Neural cell (in vitro differentiated cells): Measurements from ENCODE around the gene ZC3H8. TPM values are rescaled to one million over a fixed set of nuclear protein-coding genes. Genes with fewer than 3 reads are reported as not detected.

Experiments used
- H2AFZ ChIP-seq: fragments of 200-600, 300-800 bp; sonication (generic), shearing (Covaris generic); 2 replicates; pipeline ENCODE4 v1.6.0; 2014; ENCODE audit warnings: low read depth, mild to moderate bottlenecking, antibody characterized with exemption, low read length, moderate library complexity
- H3F3A ChIP-seq: fragments of 200-600 bp; shearing (Covaris generic); 2 replicates; pipeline ENCODE4 v1.6.1; 2016; ENCODE audit warnings: mild to moderate bottlenecking, moderate library complexity, mixed read lengths, antibody characterized with exemption, low read length; ENCODE audit not compliant: insufficient read depth, poor library complexity, severe bottlenecking
- H3K27ac ChIP-seq: fragments of 200-600, 300-800 bp; sonication (generic), shearing (Covaris generic); 2 replicates; pipeline ENCODE4 v1.5.1; 2014; ENCODE audit warnings: mild to moderate bottlenecking, low read length, moderate library complexity
- H3K27me3 ChIP-seq: fragments of 300-800, 200-600 bp; sonication (generic), shearing (Covaris generic); 2 replicates; pipeline ENCODE4 v1.6.0; 2014; ENCODE audit warnings: mild to moderate bottlenecking, low read depth, low read length, moderate library complexity; ENCODE audit not compliant: insufficient read depth
- H3K36me3 ChIP-seq: fragments of 300-800, 200-600 bp; sonication (generic), shearing (Covaris generic); 2 replicates; pipeline ENCODE4 v1.5.1; 2014; ENCODE audit warnings: mild to moderate bottlenecking, antibody characterized with exemption, low read length, moderate library complexity; ENCODE audit not compliant: insufficient read depth
- H3K4me2 ChIP-seq: fragments of 300-800, 200-600 bp; sonication (generic), shearing (Covaris generic); 2 replicates; pipeline ENCODE4 v1.6.0; 2014; ENCODE audit warnings: mild to moderate bottlenecking, low read length
- H3K4me3 ChIP-seq: fragments of 300-800, 200-600 bp; sonication (generic), shearing (Covaris generic); 2 replicates; pipeline ENCODE4 v1.5.1; 2014; ENCODE audit warnings: mild to moderate bottlenecking, low read length, moderate library complexity
- H3K79me2 ChIP-seq: fragments of 200-600 bp; shearing (Covaris generic); replicated peaks from 2 replicates; pipeline ENCODE4 v1.6.0; 2014; ENCODE audit warnings: mild to moderate bottlenecking, low read length, moderate library complexity; ENCODE audit not compliant: insufficient read depth
- H3K9ac ChIP-seq: fragments of 300-800, 200-600 bp; sonication (generic), shearing (Covaris generic); 2 replicates; pipeline ENCODE4 v1.6.1; 2016; ENCODE audit warnings: mild to moderate bottlenecking, low read length, mixed read lengths
- H3K9me2 ChIP-seq: fragments of 200-600 bp; shearing (Covaris generic); 2 replicates; pipeline ENCODE4 v1.6.1; 2016; ENCODE audit warnings: mild to moderate bottlenecking, low read length, mixed read lengths; ENCODE audit not compliant: insufficient read depth
- H3K9me3 ChIP-seq: fragments of 200-600, 300-800 bp; sonication (generic), shearing (Covaris generic); 2 replicates; pipeline ENCODE4 v1.6.1; 2016; ENCODE audit warnings: mild to moderate bottlenecking, mixed run types, low read length, moderate library complexity, mixed read lengths
- H4K20me1 ChIP-seq: fragments of 200-600 bp; shearing (Covaris generic); 2 replicates; pipeline ENCODE4 v1.6.1; 2016; ENCODE audit warnings: mild to moderate bottlenecking, mixed run types; ENCODE audit not compliant: insufficient read depth
- EP300 ChIP-seq: fragments of 450-650 bp; conservative IDR thresholded peaks from 2 replicates; pipeline ENCODE4 v1.6.1; 2014; ENCODE audit warnings: antibody characterized with exemption, mild to moderate bottlenecking, moderate library complexity; ENCODE audit not compliant: poor library complexity, severe bottlenecking
- EZH2 ChIP-seq: fragments of 200-600, 300-800 bp; shearing (Covaris generic), sonication (generic); IDR thresholded peaks from 2 replicates; pipeline ENCODE4 v1.6.1; 2014; ENCODE audit warnings: antibody characterized with exemption, low read length, borderline replicate concordance, mild to moderate bottlenecking; ENCODE audit not compliant: insufficient read depth, poor library complexity, severe bottlenecking
- MXI1 ChIP-seq: fragments of 450-650 bp; conservative IDR thresholded peaks from 2 replicates; pipeline ENCODE4 v1.6.1; 2014; ENCODE audit warnings: antibody characterized with exemption, mild to moderate bottlenecking; ENCODE audit not compliant: poor library complexity, severe bottlenecking
- POLR2AphosphoS5 ChIP-seq: IDR thresholded peaks from 2 replicates; pipeline ENCODE4 v1.6.1; 2012
- RAD21 ChIP-seq: fragments of 450-650 bp; conservative IDR thresholded peaks from 2 replicates; pipeline ENCODE4 v1.6.1; 2014; ENCODE audit warnings: antibody characterized with exemption, mild to moderate bottlenecking, moderate library complexity
- SMC3 ChIP-seq: fragments of 450-650 bp; conservative IDR thresholded peaks from 2 replicates; pipeline ENCODE4 v1.6.1; 2014; ENCODE audit warnings: antibody characterized with exemption, mild to moderate bottlenecking, moderate library complexity; ENCODE audit not compliant: poor library complexity
- TAF1 ChIP-seq: IDR thresholded peaks from 2 replicates; pipeline ENCODE4 v1.6.1; 2012; ENCODE audit warnings: low read depth
- polyA plus RNA-seq: library from polyadenylated mRNA; depleted of rRNA; stranded (reverse); fragments of >200 nt; gene quantifications from 2 replicates; pipeline ENCODE4 v1.2.3, GENCODE V29; 2014
- TF ChIP-seq, protein P1 (sequence below): IDR thresholded peaks from 2 replicates; pipeline ENCODE4 v1.6.1; 2012; ENCODE audit warnings: borderline replicate concordance
- TF ChIP-seq, protein P2 (sequence below): fragments of 450-650 bp; IDR thresholded peaks from 2 replicates; pipeline ENCODE4 v1.5.1; 2014; ENCODE audit warnings: antibody characterized with exemption, mild to moderate bottlenecking, moderate library complexity; ENCODE audit not compliant: poor library complexity, severe bottlenecking

The ZC3H8 gene
- polyA plus RNA-seq, 1 donor from 2014 or later: 26.5 TPM

DNA sequence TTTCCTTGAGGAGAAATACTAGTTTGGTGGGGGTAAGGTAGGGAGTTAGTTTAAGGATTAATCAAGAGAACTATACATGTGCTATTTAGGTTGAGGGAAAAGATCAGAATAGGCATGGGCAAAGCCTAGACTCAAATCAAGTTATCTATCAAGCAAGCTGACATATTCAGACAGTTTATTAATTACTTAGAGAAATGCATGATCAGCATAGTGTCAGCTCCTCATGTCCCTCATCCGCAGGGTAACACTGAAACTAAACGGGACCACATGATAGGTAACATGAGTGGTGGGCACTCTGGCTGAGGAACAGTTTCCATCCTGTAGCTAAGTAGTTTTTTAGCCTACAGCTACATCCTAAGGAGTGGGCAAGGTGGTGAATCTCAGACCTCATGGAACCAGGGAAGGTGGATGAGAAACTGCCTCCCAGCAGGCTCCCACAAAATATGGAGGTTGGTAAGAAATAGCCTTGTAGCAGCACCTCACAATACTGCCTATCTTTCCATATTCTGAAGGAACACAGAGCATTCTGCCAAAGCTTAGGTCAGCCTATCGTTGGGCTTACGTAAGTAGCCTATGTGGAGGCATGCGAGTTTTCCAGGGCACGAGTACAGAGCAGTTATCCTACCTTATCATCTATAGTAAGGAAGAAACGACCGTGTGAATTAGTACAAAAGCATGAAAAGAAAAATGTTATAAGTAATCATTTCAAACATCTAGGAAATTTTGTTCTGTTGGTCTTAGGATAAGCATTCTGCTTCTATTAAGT, 39.0 kb upstream of the ZC3H8 start:
- H3K4me3 ChIP-seq: no peak overlapping the region
- no peak for TF ChIP-seq TAF1
- TF ChIP-seq SMC3: no peak
- no peak for TF ChIP-seq EZH2
- TF ChIP-seq, protein P1, sequence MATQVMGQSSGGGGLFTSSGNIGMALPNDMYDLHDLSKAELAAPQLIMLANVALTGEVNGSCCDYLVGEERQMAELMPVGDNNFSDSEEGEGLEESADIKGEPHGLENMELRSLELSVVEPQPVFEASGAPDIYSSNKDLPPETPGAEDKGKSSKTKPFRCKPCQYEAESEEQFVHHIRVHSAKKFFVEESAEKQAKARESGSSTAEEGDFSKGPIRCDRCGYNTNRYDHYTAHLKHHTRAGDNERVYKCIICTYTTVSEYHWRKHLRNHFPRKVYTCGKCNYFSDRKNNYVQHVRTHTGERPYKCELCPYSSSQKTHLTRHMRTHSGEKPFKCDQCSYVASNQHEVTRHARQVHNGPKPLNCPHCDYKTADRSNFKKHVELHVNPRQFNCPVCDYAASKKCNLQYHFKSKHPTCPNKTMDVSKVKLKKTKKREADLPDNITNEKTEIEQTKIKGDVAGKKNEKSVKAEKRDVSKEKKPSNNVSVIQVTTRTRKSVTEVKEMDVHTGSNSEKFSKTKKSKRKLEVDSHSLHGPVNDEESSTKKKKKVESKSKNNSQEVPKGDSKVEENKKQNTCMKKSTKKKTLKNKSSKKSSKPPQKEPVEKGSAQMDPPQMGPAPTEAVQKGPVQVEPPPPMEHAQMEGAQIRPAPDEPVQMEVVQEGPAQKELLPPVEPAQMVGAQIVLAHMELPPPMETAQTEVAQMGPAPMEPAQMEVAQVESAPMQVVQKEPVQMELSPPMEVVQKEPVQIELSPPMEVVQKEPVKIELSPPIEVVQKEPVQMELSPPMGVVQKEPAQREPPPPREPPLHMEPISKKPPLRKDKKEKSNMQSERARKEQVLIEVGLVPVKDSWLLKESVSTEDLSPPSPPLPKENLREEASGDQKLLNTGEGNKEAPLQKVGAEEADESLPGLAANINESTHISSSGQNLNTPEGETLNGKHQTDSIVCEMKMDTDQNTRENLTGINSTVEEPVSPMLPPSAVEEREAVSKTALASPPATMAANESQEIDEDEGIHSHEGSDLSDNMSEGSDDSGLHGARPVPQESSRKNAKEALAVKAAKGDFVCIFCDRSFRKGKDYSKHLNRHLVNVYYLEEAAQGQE: no peak
- TF ChIP-seq, protein P2, sequence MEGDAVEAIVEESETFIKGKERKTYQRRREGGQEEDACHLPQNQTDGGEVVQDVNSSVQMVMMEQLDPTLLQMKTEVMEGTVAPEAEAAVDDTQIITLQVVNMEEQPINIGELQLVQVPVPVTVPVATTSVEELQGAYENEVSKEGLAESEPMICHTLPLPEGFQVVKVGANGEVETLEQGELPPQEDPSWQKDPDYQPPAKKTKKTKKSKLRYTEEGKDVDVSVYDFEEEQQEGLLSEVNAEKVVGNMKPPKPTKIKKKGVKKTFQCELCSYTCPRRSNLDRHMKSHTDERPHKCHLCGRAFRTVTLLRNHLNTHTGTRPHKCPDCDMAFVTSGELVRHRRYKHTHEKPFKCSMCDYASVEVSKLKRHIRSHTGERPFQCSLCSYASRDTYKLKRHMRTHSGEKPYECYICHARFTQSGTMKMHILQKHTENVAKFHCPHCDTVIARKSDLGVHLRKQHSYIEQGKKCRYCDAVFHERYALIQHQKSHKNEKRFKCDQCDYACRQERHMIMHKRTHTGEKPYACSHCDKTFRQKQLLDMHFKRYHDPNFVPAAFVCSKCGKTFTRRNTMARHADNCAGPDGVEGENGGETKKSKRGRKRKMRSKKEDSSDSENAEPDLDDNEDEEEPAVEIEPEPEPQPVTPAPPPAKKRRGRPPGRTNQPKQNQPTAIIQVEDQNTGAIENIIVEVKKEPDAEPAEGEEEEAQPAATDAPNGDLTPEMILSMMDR: no peak
- no peak for TF ChIP-seq EP300
- TF ChIP-seq RAD21: no peak
- TF ChIP-seq MXI1: no peak
- no peak for TF ChIP-seq POLR2AphosphoS5
- no peaks in the 10 kb centered on the region for H3K9me3 ChIP-seq
- H3K4me2 ChIP-seq: no peak overlapping the region
- H3K9ac ChIP-seq: no peak overlapping the region
- no peak overlapping the region for H2AFZ ChIP-seq
- H3K79me2 ChIP-seq: no peaks in the 10 kb centered on the region
- no peaks in the 10 kb centered on the region for H3K27me3 ChIP-seq
- H3K36me3 ChIP-seq: no peaks in the 10 kb centered on the region
- H3K9me2 ChIP-seq: no peaks in the 10 kb centered on the region
- H3K27ac ChIP-seq: no peak overlapping the region
- no peaks in the 10 kb centered on the region for H3F3A ChIP-seq
- no peaks in the 10 kb centered on the region for H4K20me1 ChIP-seq

DNA sequence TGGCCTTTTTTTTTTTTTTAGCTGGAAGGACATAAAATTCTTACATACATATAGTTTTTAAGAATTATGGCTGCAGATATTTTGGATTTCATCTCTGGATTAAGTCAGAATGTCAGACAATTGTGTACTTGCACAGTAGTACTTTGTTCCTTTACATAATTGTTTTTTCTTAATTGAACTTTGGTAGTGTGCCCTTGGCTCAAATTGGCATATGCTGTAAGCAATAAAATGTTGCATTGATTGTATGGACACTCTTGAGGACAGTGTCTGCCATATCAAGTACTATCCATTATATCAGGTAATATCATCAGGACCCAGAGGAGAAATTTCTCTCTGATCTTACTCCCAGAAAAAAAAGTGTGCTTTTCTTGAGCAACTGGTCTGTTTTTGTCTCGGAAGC, 35.8 kb upstream of the ZC3H8 start:
- TF ChIP-seq SMC3: no peak
- TF ChIP-seq POLR2AphosphoS5: no peak
- TF ChIP-seq, protein P1: no peak
- no peak for TF ChIP-seq TAF1
- TF ChIP-seq, protein P2: no peak
- no peak for TF ChIP-seq EP300
- TF ChIP-seq RAD21: no peak
- no peak for TF ChIP-seq EZH2
- no peak for TF ChIP-seq MXI1
- Histone ChIP-seq H3K36me3 (no peaks in the 10 kb centered on the region), H3K9me2 (no peaks in the 10 kb centered on the region), H3F3A (no peaks in the 10 kb centered on the region), H3K9ac (no peak overlapping the region), H3K9me3 (no peaks in the 10 kb centered on the region), H3K4me3 (no peak overlapping the region), H3K27ac (no peak overlapping the region), H3K79me2 (no peaks in the 10 kb centered on the region), H2AFZ (no peak overlapping the region), H3K27me3 (no peaks in the 10 kb centered on the region), H3K4me2 (no peak overlapping the region), H4K20me1 (no peaks in the 10 kb centered on the region)
